GM12878 (cell line): ENCODE data around the gene ANKRD11. TPM values are rescaled to one million over a fixed set of nuclear protein-coding genes. Genes with fewer than 3 reads are reported as not detected.

ENCODE experiments used
- ATAC-seq: fragments of 200-7000 bp; cut with Tn5 transposase; 3 replicates; pipeline ENCODE4 v1.9.1; 2020; ENCODE audit warnings: mild to moderate bottlenecking, moderate library complexity
- BruUV-seq: library from RNA; stranded (reverse); fragments of 400-500 nt; replicated peaks from 2 replicates; lab custom pipeline; 2021; lab: Mats Ljungman, UMichigan
- CTCF ChIA-PET: fragments of 300-600 bp; sonication (Branson Sonifier 250); formaldehyde crosslinking; extraction: SDS; loops from one replicate; lab custom pipeline; 2021; ENCODE audit warnings: inconsistent platforms; lab: Yijun Ruan, JAX
- POLR2A ChIA-PET: fragments of 350-600 bp; formaldehyde crosslinking; extraction: SDS; loops from one replicate; lab custom pipeline; 2021; ENCODE audit warnings: inconsistent platforms; lab: Charles Lee
- RAD21 ChIA-PET: fragments of 300-600 bp; sonication (Branson Sonifier 250); formaldehyde crosslinking; loops from one replicate; lab custom pipeline; 2023; ENCODE audit warnings: antibody characterized with exemption; ENCODE audit not compliant: unreplicated experiment; lab: Charles Lee
- SMC1A ChIA-PET: fragments of 300-600 bp; sonication (Branson Sonifier 250); formaldehyde crosslinking; loops from one replicate; lab custom pipeline; 2023; ENCODE audit not compliant: unreplicated experiment, uncharacterized antibody; lab: Charles Lee
- DNase-seq: peaks from one replicate; pipeline ENCODE4 v3.0.0-alpha.2; 2011; ENCODE audit warnings: low read depth, low spot score
- FAIRE-seq: peaks from 3 replicates; lab custom pipeline; 2011; peaks lifted over from hg19 to GRCh38; lab: Jason Lieb, UNC
- H2AFZ ChIP-seq: 2 replicates; pipeline ENCODE4 v1.6.0; 2011; ENCODE audit warnings: low read depth, low read length, control low read depth; ENCODE audit not compliant: control insufficient read depth
- H3K27ac ChIP-seq: 2 replicates; pipeline ENCODE4 v1.5.1; 2011; ENCODE audit warnings: control low read depth; ENCODE audit not compliant: control insufficient read depth, insufficient read depth
- H3K27me3 ChIP-seq, 2 experiments: replicated peaks in 1 of 2; 2 replicates each; pipeline versions ENCODE4 v1.6.0 to v1.6.1; 2011; ENCODE audit warnings: low read length in 1 of 2; ENCODE audit not compliant: control insufficient read depth in 2 of 2, insufficient read depth in 2 of 2
- H3K36me3 ChIP-seq, 2 experiments: 2 replicates each; pipeline ENCODE4 v1.5.1; 2011; ENCODE audit warnings: low read length in 1 of 2; ENCODE audit not compliant: control insufficient read depth in 2 of 2, insufficient read depth in 2 of 2
- H3K4me1 ChIP-seq: 2 replicates; pipeline ENCODE4 v1.6.1; 2011; ENCODE audit warnings: mild to moderate bottlenecking, low read length, moderate library complexity, mixed read lengths; ENCODE audit not compliant: control insufficient read depth, insufficient read depth
- H3K4me2 ChIP-seq: 2 replicates; pipeline ENCODE4 v1.6.0; 2011; ENCODE audit warnings: control low read depth; ENCODE audit not compliant: control insufficient read depth, insufficient read depth
- H3K4me3 ChIP-seq: fragments of 200-600 bp; sonication (generic); 2 replicates; pipeline ENCODE4 v1.5.1; 2016
- H3K79me2 ChIP-seq: 2 replicates; pipeline ENCODE4 v1.6.0; 2011; ENCODE audit warnings: low read length; ENCODE audit not compliant: control insufficient read depth, insufficient read depth
- H3K9ac ChIP-seq: 2 replicates; pipeline ENCODE4 v1.8.0; 2011; ENCODE audit warnings: low read length, control low read depth, mixed read lengths; ENCODE audit not compliant: control insufficient read depth, insufficient read depth
- H3K9me3 ChIP-seq: replicated peaks from 3 replicates; pipeline ENCODE4 v1.5.1; 2011; ENCODE audit warnings: mild to moderate bottlenecking, low read length; ENCODE audit not compliant: control insufficient read depth, insufficient read depth
- H4K20me1 ChIP-seq: 2 replicates; pipeline ENCODE4 v1.6.0; 2011; ENCODE audit not compliant: control insufficient read depth, insufficient read depth
- CHD4 ChIP-seq: fragments of 200-600 bp; sonication (generic); IDR thresholded peaks from 2 replicates; pipeline ENCODE4 v1.6.1; 2016; ENCODE audit warnings: mild to moderate bottlenecking
- E4F1 ChIP-seq: fragments of 450-650 bp; IDR thresholded peaks from 2 replicates; pipeline ENCODE4 v1.6.1; 2018; ENCODE audit warnings: borderline replicate concordance, mild to moderate bottlenecking; ENCODE audit not compliant: partially characterized antibody
- KDM1A ChIP-seq: fragments of 200-600 bp; sonication (generic); IDR thresholded peaks from 2 replicates; pipeline ENCODE4 v1.6.1; 2016; ENCODE audit warnings: borderline replicate concordance
- MEF2B ChIP-seq: fragments of 450-650 bp; IDR thresholded peaks from 2 replicates; pipeline ENCODE4 v1.6.1; 2018; ENCODE audit warnings: mild to moderate bottlenecking, moderate library complexity; ENCODE audit not compliant: partially characterized antibody, poor library complexity, severe bottlenecking
- NFYB ChIP-seq: IDR thresholded peaks from 2 replicates; pipeline ENCODE4 v1.6.1; 2011; ENCODE audit warnings: low read depth, mild to moderate bottlenecking, low read length, improper control_type of control experiment, moderate library complexity; ENCODE audit not compliant: insufficient read depth
- RUNX3 ChIP-seq: IDR thresholded peaks from 2 replicates; pipeline ENCODE4 v1.6.1; 2012; ENCODE audit warnings: low read length, inconsistent platforms
- SIN3A ChIP-seq: IDR thresholded peaks from 2 replicates; pipeline ENCODE4 v1.6.1; 2012; ENCODE audit warnings: low read depth, low read length, improper control_type of control experiment
- TAF1 ChIP-seq: IDR thresholded peaks from 2 replicates; pipeline ENCODE4 v1.6.1; 2011; ENCODE audit warnings: mild to moderate bottlenecking, low read depth, low read length, borderline replicate concordance
- WGBS: methylation state at CpG from one replicate; pipeline ENCODE4 v1.1.6; 2016; ENCODE audit warnings: low lambda C conversion rate; ENCODE audit not compliant: insufficient replicate concordance, insufficient coverage; ENCODE audit errors: missing lambda C conversion rate; 5-methylcytosine and 5-hydroxymethylcytosine counted together
- in situ Hi-C: fragments of 300-500 bp; cut with MboI; formaldehyde crosslinking; loops from 9 replicates; pipeline ENCODE4 v1.14.3; 2018; ENCODE audit warnings: mixed read lengths
- intact Hi-C: fragments of 100-400 bp; cut with micrococcal nuclease; formaldehyde crosslinking; loops from one replicate; pipeline ENCODE4 v1.14.2; 2022; ENCODE audit not compliant: unreplicated experiment
- polyA plus RNA-seq, 11 experiments: library from polyadenylated mRNA; depleted of rRNA in 4 of 11; unstranded in 6 of 11; stranded (reverse) in 5 of 11; fragments of >200 nt; fragmentation: Nextera tagmentation in 4 of 11; fragmentation: Illumina TruSeq in 1 of 11; extraction: Ambion mirVana in 4 of 11; extraction: Trizol in 1 of 11; gene quantifications; 1 replicate in 1 of 11; 2 replicates in 10 of 11; pipeline versions ENCODE4 v1.2.1 to v1.2.3, GENCODE V29; 2011 to 2016; ENCODE audit warnings: inconsistent platforms in 2 of 11, missing spikeins in 2 of 11, low read depth in 1 of 11
- total RNA-seq, 4 experiments: library from RNA; depleted of rRNA in 3 of 4; stranded (reverse); fragments of >200 nt in 3 of 4; fragmentation: Illumina TruSeq in 1 of 4; extraction: Trizol in 1 of 4; gene quantifications; 2 replicates each; pipeline versions ENCODE4 v1.2.1 to v1.2.3, GENCODE V29; 2013 to 2021

The ANKRD11 gene
- total and polyA plus RNA-seq, 10 of the 15 experiments (the other 5 are each of a cell fraction or from before 2014, with no cell fraction given) = 5.1 to 103 (median 27.4) TPM

- POLR2A ChIA-PET = no interaction called here
- Histone ChIP-seq H2AFZ (no peak overlapping the region), H3K4me2 (no peak overlapping the region), H3K79me2 (peaks cover 86% of the 10 kb centered on the region), H3K9me3 (no peaks in the 10 kb centered on the region; the same call in 2 of the 3 replicates), H3K4me3 (no peak overlapping the region), H3K27ac (no peak overlapping the region), H3K36me3 (peaks cover 0 to under 1% of the 10 kb centered on the region in 2 experiments; a peak in 1 of 4 replicates)
- in situ Hi-C loops = no loop called here
- no peak for DNase-seq
- CTCF ChIA-PET = interaction anchor here (1.3 kb wide), 1 partner anchor 30 kb away, joined by 3 read pairs; no protein-coding TSS in a partner anchor
- no TSS peak for BruUV-seq
- intact Hi-C loops = no loop called here
- TF ChIP-seq RUNX3 (peak; percentile 29; the same call in 1 of the 2 replicates), KDM1A (no peak), MEF2B (no peak)
- TF ChIP-seq, all 136 proteins: peak for 1
- 71% methylated on average over 13 of the region's 13 CpGs for WGBS
- Histone ChIP-seq H3K27me3 (no peaks in the 10 kb centered on the region), H3K9ac (no peak overlapping the region), H4K20me1 (peaks cover 22% of the 10 kb centered on the region), H3K4me1 (peaks cover 55% of the 10 kb centered on the region)
- RAD21 ChIA-PET = interaction anchor here (1.5 kb wide), 1 partner anchor 23 kb away, joined by 4 read pairs; no protein-coding TSS in a partner anchor
- FAIRE-seq (no peak), ATAC-seq (peak; percentile 38)
- SMC1A ChIA-PET = interaction anchor here (1.4 kb wide), 1 partner anchor 30 kb away, joined by 3 read pairs; no protein-coding TSS in a partner anchor
Observed at GRCh38 chr16:89453501-89454321, 36.6 kb downstream of the ANKRD11 start.

- Histone ChIP-seq H3K27ac (0 out of 2 replicates have a peak overlapping the region, but pooled peaks have one; percentile 8), H3K4me3 (no peak overlapping the region), H3K9ac (no peak overlapping the region), H3K27me3 (no peaks in the 10 kb centered on the region), H3K36me3 (no peaks in the 10 kb centered on the region), H3K4me1 (peaks cover 54% of the 10 kb centered on the region), H4K20me1 (peaks cover 22% of the 10 kb centered on the region), H3K9me3 (no peaks in the 10 kb centered on the region; the same call in 2 of the 3 replicates), H3K4me2 (no peak overlapping the region; the same call in 1 of the 2 replicates), H3K79me2 (peaks cover 90% of the 10 kb centered on the region), H2AFZ (no peak overlapping the region)
- in situ Hi-C loops (no loop called here), intact Hi-C loops (no loop called here)
- WGBS = 74% methylated on average over 7 of the region's 7 CpGs
- SMC1A ChIA-PET = no interaction called here
- DNase-seq (no peak), ATAC-seq (no peak), FAIRE-seq (no peak)
- no TSS peak for BruUV-seq
- CTCF ChIA-PET = no interaction called here
- POLR2A ChIA-PET = no interaction called here
- RAD21 ChIA-PET = no interaction called here
- TF ChIP-seq NFYB = no peak
- no peak for TF ChIP-seq CHD4
- TF ChIP-seq TAF1 = no peak
- TF ChIP-seq E4F1 = no peak
- TF ChIP-seq SIN3A = no peak
Observed at GRCh38 chr16:89452925-89453324, 37.4 kb downstream of the ANKRD11 start.
